ENCODE measurements around the gene TCERG1L.
A peak's percentile ranks its signal among the peaks of the same experiment; 100 is the strongest.

TCERG1L gene

GRCh38 chr10:131116216-131116990 is 195.1 kb downstream of the TCERG1L start:
- DNase-seq, result no peak

- DNase-seq, result no peak
Observed at GRCh38 chr10:131115801-131116200, 195.7 kb downstream of the TCERG1L start.

- DNase-seq, result no peak
Observed at GRCh38 chr10:131115321-131115720, 196.2 kb downstream of the TCERG1L start.

GRCh38 chr10:131114846-131115245 is 196.7 kb downstream of the TCERG1L start:
- no peak for DNase-seq

GRCh38 chr10:131113709-131114291 is 197.7 kb downstream of the TCERG1L start:
- no peak for DNase-seq

GRCh38 chr10:131113165-131113564 is 198.4 kb downstream of the TCERG1L start:
- no peak for DNase-seq

- no peak for DNase-seq
Observed at GRCh38 chr10:131112691-131113090, 198.8 kb downstream of the TCERG1L start.

GRCh38 chr10:131111471-131112080 is 199.9 kb downstream of the TCERG1L start:
- DNase-seq, result no peak

- no peak for DNase-seq
Observed at GRCh38 chr10:131111007-131111406, 200.5 kb downstream of the TCERG1L start.

GRCh38 chr10:131110241-131110783 is 201.2 kb downstream of the TCERG1L start:
- no peak for DNase-seq

- no peak for DNase-seq
Observed at GRCh38 chr10:131109726-131110125, 201.8 kb downstream of the TCERG1L start.

- DNase-seq, result no peak
Observed at GRCh38 chr10:131109291-131109690, 202.2 kb downstream of the TCERG1L start.

GRCh38 chr10:131107970-131108369 is 203.6 kb downstream of the TCERG1L start:
- DNase-seq, result no peak

GRCh38 chr10:131102676-131103075 is 208.8 kb downstream of the TCERG1L start:
- no peak for DNase-seq

GRCh38 chr10:131102147-131102546 is 209.4 kb downstream of the TCERG1L start:
- DNase-seq, result no peak

- DNase-seq, result peak; percentile 19
Observed at GRCh38 chr10:131100418-131101410, 210.8 kb downstream of the TCERG1L start.

GRCh38 chr10:131099028-131099726 is 212.3 kb downstream of the TCERG1L start:
- DNase-seq, result peak; percentile 84

GRCh38 chr10:131098416-131098952 is 213.0 kb downstream of the TCERG1L start:
- DNase-seq, result no peak

GRCh38 chr10:131096031-131096430 is 215.5 kb downstream of the TCERG1L start:
- no peak for DNase-seq

- no peak for DNase-seq
Observed at GRCh38 chr10:131095313-131095580, 216.3 kb downstream of the TCERG1L start.

- DNase-seq, result peak; percentile 42
Observed at GRCh38 chr10:131094527-131095312, 216.8 kb downstream of the TCERG1L start.
